ENCODE measurements around the gene PACSIN1.

The PACSIN1 gene

GRCh38 chr6:34445313-34445860, 20.5 kb upstream of the PACSIN1 start:
- Mint-ChIP-seq H3K27me3 (no peaks in the 10 kb centered on the region), H3K9me3 (no peaks in the 10 kb centered on the region), H3K36me3 (ENCODE audit: low read depth) (no peaks in the 10 kb centered on the region), H3K4me3 (no peak overlapping the region), H3K27ac (no peak overlapping the region), H3K4me1 (ENCODE audit: low read depth) (no peaks in the 10 kb centered on the region)

- Mint-ChIP-seq H3K36me3 (ENCODE audit: low read depth) (no peaks in the 10 kb centered on the region), H3K4me3 (no peak overlapping the region), H3K4me1 (ENCODE audit: low read depth) (no peaks in the 10 kb centered on the region), H3K27me3 (no peaks in the 10 kb centered on the region), H3K27ac (no peak overlapping the region), H3K9me3 (no peaks in the 10 kb centered on the region)
These were observed 18.5 kb upstream of the PACSIN1 start for GRCh38 chr6:34447386-34447785.

GRCh38 chr6:34447910-34448309, 18.0 kb upstream of the PACSIN1 start:
- H3K27ac Mint-ChIP-seq: no peak overlapping the region
- H3K27me3 Mint-ChIP-seq: no peaks in the 10 kb centered on the region
- H3K4me3 Mint-ChIP-seq: no peak overlapping the region
- H3K36me3 Mint-ChIP-seq (ENCODE audit: low read depth): no peaks in the 10 kb centered on the region
- H3K9me3 Mint-ChIP-seq: no peaks in the 10 kb centered on the region
- H3K4me1 Mint-ChIP-seq (ENCODE audit: low read depth): no peaks in the 10 kb centered on the region

- H3K36me3 Mint-ChIP-seq (ENCODE audit: low read depth): no peaks in the 10 kb centered on the region
- no peaks in the 10 kb centered on the region for H3K27me3 Mint-ChIP-seq
- no peaks in the 10 kb centered on the region for H3K9me3 Mint-ChIP-seq
- no peak overlapping the region for H3K4me3 Mint-ChIP-seq
- H3K27ac Mint-ChIP-seq: no peak overlapping the region
- H3K4me1 Mint-ChIP-seq (ENCODE audit: low read depth): no peaks in the 10 kb centered on the region
These were observed 14.7 kb upstream of the PACSIN1 start for GRCh38 chr6:34451192-34451591.

GRCh38 chr6:34455831-34456230, 10.0 kb upstream of the PACSIN1 start:
- H3K27ac Mint-ChIP-seq: no peak overlapping the region
- no peaks in the 10 kb centered on the region for H3K36me3 Mint-ChIP-seq (ENCODE audit: low read depth)
- H3K4me1 Mint-ChIP-seq (ENCODE audit: low read depth): no peaks in the 10 kb centered on the region
- no peaks in the 10 kb centered on the region for H3K9me3 Mint-ChIP-seq
- no peak overlapping the region for H3K4me3 Mint-ChIP-seq
- no peaks in the 10 kb centered on the region for H3K27me3 Mint-ChIP-seq

- no peaks in the 10 kb centered on the region for H3K9me3 Mint-ChIP-seq
- no peaks in the 10 kb centered on the region for H3K27me3 Mint-ChIP-seq
- H3K4me3 Mint-ChIP-seq: no peak overlapping the region
- H3K27ac Mint-ChIP-seq: no peak overlapping the region
- no peaks in the 10 kb centered on the region for H3K36me3 Mint-ChIP-seq (ENCODE audit: low read depth)
- no peaks in the 10 kb centered on the region for H3K4me1 Mint-ChIP-seq (ENCODE audit: low read depth)
These were observed 8.5 kb upstream of the PACSIN1 start for GRCh38 chr6:34457382-34457741.

GRCh38 chr6:34457742-34458735, 7.8 kb upstream of the PACSIN1 start:
- Mint-ChIP-seq H3K4me1 (ENCODE audit: low read depth) (no peaks in the 10 kb centered on the region), H3K27me3 (peaks cover under 1% of the 10 kb centered on the region), H3K36me3 (ENCODE audit: low read depth) (no peaks in the 10 kb centered on the region), H3K27ac (no peak overlapping the region), H3K9me3 (no peaks in the 10 kb centered on the region), H3K4me3 (no peak overlapping the region)

GRCh38 chr6:34459899-34460593, 5.8 kb upstream of the PACSIN1 start:
- Mint-ChIP-seq H3K27me3 (peaks cover 14% of the 10 kb centered on the region), H3K9me3 (no peaks in the 10 kb centered on the region), H3K36me3 (ENCODE audit: low read depth) (no peaks in the 10 kb centered on the region), H3K4me1 (ENCODE audit: low read depth) (peaks cover 2% of the 10 kb centered on the region), H3K27ac (no peak overlapping the region), H3K4me3 (no peak overlapping the region)

GRCh38 chr6:34460796-34461507, 4.9 kb upstream of the PACSIN1 start:
- Mint-ChIP-seq H3K36me3 (ENCODE audit: low read depth) (no peaks in the 10 kb centered on the region), H3K4me1 (ENCODE audit: low read depth) (peaks cover 7% of the 10 kb centered on the region), H3K4me3 (no peak overlapping the region), H3K27me3 (peaks cover 19% of the 10 kb centered on the region), H3K27ac (no peak overlapping the region), H3K9me3 (no peaks in the 10 kb centered on the region)

- Mint-ChIP-seq H3K4me3 (no peak overlapping the region), H3K27ac (no peak overlapping the region)
These were observed 3.9 kb upstream of the PACSIN1 start for GRCh38 chr6:34462010-34462409.

GRCh38 chr6:34462551-34462971, 3.3 kb upstream of the PACSIN1 start:
- no peak overlapping the region for H3K27ac Mint-ChIP-seq
- no peaks in the 10 kb centered on the region for H3K9me3 Mint-ChIP-seq
- H3K36me3 Mint-ChIP-seq (ENCODE audit: low read depth): no peaks in the 10 kb centered on the region

More at GRCh38 chr6:34462010-34462409, 3.9 kb upstream of the PACSIN1 start:
- H3K36me3 Mint-ChIP-seq (ENCODE audit: low read depth): no peaks in the 10 kb centered on the region
- peaks cover 19% of the 10 kb centered on the region for H3K27me3 Mint-ChIP-seq
- H3K4me1 Mint-ChIP-seq (ENCODE audit: low read depth): peaks cover 7% of the 10 kb centered on the region
- H3K9me3 Mint-ChIP-seq: no peaks in the 10 kb centered on the region

GRCh38 chr6:34463299-34463698, 2.6 kb upstream of the PACSIN1 start:
- Mint-ChIP-seq H3K4me3 (no peak overlapping the region), H3K27me3 (peaks cover 19% of the 10 kb centered on the region), H3K4me1 (ENCODE audit: low read depth) (peaks cover 7% of the 10 kb centered on the region), H3K9me3 (no peaks in the 10 kb centered on the region), H3K36me3 (ENCODE audit: low read depth) (no peaks in the 10 kb centered on the region), H3K27ac (no peak overlapping the region)

More at GRCh38 chr6:34462551-34462971, 3.3 kb upstream of the PACSIN1 start:
- Mint-ChIP-seq H3K4me1 (ENCODE audit: low read depth) (peaks cover 7% of the 10 kb centered on the region), H3K4me3 (no peak overlapping the region), H3K27me3 (peaks cover 19% of the 10 kb centered on the region)

- Mint-ChIP-seq H3K36me3 (ENCODE audit: low read depth) (no peaks in the 10 kb centered on the region), H3K27me3 (peaks cover 19% of the 10 kb centered on the region), H3K4me3 (no peak overlapping the region), H3K4me1 (ENCODE audit: low read depth) (peaks cover 7% of the 10 kb centered on the region), H3K9me3 (no peaks in the 10 kb centered on the region), H3K27ac (no peak overlapping the region)
These were observed 2.0 kb upstream of the PACSIN1 start for GRCh38 chr6:34463849-34464248.

GRCh38 chr6:34466242-34467185, 638 bp downstream of the PACSIN1 start:
- no peaks in the 10 kb centered on the region for H3K36me3 Mint-ChIP-seq (ENCODE audit: low read depth)

More at GRCh38 chr6:34466242-34467185, 638 bp downstream of the PACSIN1 start:
- Mint-ChIP-seq H3K4me3 (no peak overlapping the region), H3K27ac (no peak overlapping the region), H3K27me3 (peaks cover 19% of the 10 kb centered on the region), H3K9me3 (no peaks in the 10 kb centered on the region), H3K4me1 (ENCODE audit: low read depth) (peaks cover 7% of the 10 kb centered on the region)
